Measurements from ENCODE around the gene ST3GAL3.

DNA sequence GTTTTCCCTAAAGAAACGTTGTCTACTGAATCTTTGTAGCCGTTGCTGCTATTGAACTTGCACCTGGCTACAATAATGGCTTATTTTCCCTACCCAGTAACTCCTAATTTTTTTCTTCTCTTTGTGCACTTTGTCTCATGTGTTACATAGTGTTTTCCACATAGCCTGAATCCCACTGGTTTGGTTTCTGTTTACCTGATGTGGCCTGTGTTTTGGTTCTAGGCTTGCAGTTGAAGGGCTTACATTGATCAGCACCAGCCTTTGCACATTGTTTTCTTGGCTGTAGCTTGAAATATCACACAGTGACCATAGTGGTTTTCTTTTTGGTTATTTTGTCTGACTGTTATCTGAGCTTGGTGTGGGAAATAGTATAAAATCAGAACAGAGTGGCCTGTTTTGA, 29.5 kb downstream of the ST3GAL3 start:
- TF ChIP-seq CTCF (IDR thresholded peaks at IDR 0.05) (no peak), POLR2A (IDR thresholded peaks at IDR 0.05) (no peak)
